NCI-H345 (cell line): ENCODE measurements around the gene DHX34.
"Not testable (repeated sequence)": the region's sequence is repeated elsewhere in the genome, so short reads cannot be mapped to it uniquely, and the experiment has no call there.

ENCODE experiments used
- DNase-seq: peaks from one replicate; lab custom pipeline; 2025; lab: John Stamatoyannopoulos, UW

Gene DHX34

DNA sequence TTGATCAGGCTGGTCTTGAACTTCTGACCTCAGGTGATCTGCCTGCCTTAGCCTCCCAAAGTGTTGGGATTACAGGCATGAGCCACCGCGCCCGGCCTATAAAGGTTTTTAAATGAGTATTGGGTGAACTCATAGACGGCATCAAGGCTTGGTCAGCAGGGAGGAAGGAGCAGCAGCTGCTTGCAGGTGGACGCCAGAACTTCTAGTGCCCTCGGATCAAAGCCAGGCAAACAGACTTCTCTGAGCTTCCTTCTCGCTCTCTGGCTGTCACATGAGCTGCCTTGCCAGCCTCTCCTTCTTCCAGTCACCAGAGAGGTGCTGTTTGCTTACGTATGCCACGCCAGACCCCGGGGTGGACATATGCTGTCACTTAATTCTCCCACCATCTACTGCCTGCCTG is 16.3 kb downstream of the DHX34 start:
- not testable (repeated sequence) for DNase-seq

DNA sequence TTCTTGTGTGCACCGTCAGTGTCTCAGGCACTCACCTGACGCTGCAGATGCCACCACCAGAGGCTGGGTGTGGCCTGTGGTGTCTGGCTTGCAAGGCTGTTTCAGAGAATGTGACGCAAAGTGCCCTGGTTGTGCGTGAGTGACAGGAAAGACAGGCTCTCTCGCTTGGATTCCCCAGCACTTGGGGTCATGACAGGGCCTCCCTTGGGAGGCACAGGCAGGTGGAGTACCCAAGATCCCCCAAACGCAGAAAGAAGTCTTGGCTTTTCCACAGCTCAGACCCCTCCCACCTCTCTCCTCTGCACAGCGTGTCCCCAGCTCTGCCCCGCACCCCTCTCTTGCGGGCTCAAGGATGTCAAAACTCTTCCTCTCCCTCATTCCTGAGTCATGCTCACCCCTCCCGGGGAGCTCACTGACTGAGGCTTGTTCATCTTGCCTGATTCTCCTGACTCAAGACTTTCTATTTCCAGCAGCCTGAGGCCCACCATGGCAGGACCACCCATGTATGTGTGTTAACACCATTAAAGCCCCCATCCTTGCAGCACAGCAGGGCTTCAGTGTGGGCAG is 21.0 kb downstream of the DHX34 start:
- DNase-seq = no peak

DNA sequence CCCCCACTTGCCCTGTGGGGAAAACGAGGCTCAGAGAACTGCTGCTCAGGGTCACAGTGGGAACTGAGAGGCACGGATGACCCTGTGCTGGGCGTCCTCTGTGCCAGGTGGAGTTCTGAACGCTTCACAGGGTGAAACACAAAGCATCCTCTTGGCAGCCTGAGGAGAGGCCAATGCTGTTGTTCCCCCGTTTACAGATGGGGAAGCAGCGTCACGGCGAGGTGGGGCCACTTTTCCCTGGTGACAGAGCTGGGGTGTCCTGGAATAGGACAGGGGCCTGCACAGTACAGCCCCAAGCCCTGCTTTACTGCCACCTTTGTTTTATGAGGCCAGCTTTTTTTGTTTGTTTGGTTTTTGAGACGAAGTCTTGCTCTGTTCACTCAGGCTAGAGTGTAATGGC is 22.1 kb downstream of the DHX34 start:
- no peak for DNase-seq

DNA sequence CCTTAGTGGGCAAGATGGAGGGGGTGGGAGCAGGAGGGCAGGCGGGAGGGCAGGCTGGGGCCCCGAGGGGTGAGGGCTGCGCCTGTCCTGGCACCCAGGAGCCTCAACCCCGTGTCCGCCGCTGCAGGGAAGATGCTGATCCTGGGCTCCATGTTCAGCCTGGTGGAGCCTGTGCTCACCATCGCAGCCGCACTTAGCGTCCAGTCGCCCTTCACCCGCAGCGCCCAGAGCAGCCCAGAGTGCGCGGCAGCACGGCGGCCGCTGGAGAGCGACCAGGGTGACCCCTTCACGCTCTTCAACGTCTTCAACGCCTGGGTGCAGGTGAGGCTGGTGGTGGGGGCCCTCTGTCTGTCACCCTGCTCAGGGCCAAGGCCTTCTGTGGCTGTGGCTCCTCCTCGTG is 23.5 kb downstream of the DHX34 start:
- DNase-seq = no peak

DNA sequence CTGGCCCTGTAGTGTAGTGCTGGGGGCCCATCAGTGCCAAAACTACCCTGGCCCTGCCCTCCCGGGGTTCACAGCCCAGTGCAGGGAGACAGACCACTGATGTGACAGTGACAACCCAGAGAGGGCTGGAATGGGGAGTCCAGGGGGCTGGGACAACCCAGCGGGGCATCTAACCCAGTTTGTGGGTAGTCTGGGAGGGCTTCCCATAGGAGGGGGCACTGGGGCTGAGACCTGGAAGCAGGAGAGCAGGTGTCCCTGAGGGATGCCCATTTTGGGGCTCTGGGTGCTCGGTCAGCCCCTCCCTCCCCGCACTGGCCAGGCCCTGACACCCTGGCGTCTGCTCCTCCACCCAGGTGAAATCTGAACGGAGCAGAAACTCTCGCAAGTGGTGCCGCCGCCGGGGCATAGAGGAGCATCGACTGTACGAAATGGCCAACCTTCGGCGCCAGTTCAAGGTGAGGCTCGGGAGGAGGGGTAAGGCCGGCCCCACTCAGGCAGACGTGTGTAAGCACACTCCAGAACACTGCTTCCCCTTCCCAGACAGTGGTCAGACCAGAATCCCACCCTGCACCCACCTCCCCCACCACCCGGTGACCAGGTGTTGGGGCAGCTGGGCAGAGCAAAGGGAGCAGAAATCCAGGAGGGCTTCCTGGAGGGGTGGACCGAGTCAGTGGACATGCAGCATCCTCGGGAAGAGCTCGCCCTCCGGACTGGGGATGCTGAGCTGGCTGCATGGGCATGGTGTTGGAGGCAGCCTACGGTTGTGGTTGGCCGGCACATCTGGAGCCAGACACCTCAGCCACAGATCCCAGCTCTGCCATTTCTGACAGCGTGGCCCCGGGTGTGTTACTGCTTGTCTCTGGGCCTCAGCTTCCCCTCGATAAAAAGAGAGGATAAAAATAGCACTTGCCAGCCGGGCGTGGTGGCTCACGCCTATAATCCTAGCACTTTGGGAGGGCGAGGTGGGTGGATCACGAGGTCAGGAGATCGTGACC is 24.4 kb downstream of the DHX34 start:
- no peak for DNase-seq

DNA sequence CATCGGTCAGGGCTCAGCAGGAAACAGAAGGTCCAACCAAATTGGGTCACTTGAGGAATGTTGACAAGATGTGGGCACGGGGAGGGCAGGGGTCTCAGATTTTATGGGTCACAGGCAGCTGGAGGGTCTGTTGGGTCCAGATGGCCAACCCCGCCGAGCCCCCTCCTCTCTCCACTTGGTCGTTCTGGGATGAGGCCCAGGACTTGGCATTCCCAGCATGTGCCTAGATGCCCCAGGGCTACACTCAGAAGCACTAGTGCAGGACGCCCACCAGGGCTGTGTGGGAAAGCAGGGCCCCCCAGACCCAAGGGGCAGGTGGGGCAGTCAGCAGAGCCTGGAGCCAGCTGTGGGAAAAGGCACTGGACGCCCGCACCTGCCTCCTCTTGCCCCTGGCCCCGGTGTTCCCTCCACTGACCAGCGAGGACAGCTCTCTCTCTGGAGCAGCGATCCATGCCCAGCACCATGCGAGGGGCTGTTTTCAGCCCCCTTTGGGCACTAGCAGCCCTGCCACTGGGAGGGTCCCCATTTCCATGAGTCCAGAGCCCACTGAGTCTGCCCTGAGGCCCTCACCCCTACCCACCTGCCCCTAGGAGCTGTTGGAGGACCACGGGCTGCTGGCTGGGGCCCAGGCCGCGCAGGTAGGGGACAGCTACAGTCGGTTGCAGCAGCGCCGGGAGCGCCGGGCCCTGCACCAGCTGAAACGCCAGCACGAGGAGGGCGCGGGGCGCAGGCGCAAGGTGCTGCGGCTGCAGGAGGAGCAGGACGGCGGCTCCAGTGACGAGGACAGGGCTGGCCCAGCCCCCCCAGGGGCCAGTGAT is 26.0 kb downstream of the DHX34 start:
- no peak for DNase-seq

DNA sequence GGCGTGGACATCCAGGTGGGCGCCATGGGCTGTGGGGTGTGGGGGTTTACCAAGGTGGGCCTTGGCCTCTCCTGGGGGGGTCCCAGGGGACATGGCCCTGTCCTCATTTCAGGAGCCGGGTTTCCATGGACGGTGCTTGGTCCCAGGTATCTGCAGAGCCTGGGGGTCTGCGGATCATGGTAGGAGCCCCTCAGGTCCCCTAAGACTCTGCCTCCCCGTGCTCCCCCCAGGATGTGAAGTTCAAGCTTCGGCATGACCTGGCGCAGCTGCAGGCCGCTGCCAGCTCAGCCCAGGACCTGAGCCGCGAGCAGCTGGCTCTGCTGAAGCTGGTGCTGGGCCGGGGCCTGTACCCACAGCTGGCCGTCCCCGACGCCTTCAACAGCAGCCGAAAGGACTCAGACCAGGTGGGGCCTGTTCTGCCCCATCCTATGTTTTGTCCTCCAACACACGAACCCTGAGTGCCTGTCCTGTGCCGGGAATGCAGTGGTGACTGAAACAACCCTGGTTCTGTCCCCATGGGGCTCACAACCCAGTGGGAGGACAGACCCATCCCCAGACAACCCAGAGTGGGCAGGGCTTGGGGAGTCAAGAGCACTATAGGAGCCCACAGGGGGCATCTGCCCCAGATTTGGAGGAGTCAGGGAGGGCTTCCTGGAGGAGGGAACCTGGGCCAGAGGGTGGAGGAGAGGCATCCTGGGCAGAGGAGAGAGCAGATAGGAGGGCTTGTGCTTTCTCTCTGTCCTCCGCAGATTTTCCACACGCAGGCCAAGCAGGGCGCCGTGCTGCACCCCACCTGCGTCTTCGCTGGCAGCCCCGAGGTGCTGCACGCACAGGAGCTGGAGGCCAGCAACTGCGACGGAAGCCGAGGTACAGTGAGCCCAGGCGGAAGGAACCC is 26.8 kb downstream of the DHX34 start:
- DNase-seq = no peak

DNA sequence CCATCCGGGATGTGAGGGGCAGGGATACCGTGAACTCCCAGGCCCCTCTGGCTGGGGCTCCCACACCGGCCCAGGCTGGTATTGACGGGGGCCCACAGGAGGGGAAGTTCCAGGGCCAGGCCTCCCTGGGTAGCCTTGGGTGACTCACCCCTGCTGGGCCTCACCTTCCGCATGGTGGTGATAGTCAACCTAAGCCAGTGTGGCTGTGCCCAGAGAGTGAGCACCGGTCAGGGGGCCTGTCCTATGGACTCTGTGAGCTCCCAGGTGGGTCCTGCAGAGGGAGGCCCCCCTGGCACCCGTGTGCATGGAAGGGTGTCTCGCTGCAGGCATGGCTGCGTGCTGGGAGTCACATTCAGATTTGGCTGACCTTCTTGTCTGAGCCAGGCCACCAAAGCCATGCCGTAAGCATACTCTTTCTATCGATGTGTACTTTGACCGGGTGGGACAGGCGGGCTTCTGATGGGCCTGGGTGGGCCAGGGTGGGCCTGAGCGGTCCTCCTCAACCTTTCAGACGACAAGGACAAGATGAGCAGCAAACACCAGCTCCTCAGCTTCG is 27.6 kb downstream of the DHX34 start:
- DNase-seq = no peak

DNA sequence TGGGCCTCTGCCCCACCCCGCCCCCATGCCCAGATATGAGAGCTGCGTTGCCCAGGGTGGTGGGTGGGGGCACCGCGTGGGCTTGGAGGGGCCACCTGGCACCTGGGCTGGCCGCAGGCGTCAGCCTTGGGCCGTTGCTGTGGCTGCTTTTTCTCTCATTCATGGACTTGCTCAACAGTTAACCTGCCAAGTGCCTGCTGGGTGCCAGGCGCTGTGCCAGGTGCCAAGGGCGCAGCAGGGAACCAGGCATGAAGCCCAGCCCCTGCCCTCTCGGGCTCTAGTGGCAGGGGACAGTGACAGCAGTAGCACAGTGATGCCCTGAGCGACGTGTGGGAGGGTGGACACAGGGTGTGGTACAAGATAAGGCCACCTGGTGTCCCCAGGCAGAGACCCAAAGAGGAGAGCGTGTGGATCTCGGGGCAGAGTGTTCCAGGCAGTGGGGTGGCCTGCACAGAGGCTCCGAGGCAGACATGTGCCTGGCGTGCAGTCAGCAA is 28.1 kb downstream of the DHX34 start:
- peak; percentile 82 for DNase-seq

DNA sequence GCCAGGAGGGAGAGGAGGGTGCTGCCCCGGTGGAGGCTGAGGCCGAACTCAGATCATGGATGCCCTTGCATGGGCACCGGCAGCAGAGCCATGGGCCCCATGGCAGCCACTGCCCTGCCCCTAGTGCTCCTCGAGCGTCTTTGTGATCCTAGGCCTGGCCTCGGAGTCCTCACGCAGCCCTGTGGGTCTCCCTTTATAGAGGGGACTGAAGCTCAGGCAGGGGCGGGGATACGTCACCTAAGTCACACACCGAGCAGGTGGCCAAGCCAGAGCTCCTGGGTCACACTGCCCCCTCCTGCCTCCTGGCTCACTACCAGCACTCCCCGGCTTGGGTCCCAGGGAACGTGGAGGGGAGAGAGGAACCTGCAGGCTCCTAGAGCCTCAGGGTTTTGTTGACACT is 28.7 kb downstream of the DHX34 start:
- peak; percentile 30 for DNase-seq

DNA sequence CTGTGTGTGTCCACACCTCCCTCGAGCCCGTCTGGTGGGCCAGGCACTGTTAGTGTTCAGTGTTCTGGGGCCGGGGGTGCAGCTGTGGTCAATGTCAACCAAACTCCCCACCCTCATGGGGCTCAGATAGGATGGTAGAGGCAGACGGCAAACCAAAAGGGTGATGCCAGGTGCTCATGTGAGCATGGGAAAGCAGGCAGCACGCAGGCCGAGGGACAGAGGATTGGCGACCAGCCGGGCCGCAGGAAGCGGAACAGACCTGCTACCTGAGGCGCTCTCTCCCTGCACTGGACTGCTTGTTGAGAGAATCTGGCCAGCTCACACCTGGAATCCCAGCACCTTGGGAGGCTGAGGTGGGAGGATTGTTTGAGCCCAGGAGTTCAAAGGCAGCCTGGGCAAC is 29.1 kb downstream of the DHX34 start:
- no peak for DNase-seq

DNA sequence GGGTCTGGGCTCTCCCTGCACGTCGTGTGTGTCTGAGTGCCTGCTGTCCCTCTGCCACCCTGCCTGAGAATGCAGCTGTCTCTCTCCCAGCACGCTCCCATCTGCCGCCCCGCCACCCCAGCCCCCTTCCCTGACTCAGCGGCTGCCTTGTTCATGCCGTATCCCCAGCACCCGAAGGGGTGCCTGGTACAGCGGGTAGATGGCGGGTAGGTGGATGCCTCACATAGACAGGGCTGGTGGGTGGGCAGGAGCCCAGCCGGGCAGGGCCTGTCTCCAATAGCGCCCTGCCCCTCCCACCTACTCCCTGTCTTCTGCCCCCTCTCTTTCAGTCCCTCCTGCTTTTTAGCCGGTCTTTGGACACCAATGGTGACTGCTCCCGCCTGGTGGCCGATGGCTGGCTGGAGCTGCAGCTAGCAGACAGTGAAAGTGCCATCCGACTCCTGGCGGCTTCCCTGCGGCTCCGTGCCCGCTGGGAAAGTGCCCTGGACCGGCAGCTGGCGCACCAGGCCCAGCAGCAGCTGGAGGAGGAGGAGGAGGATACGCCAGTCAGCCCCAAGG is 30.3 kb downstream of the DHX34 start:
- DNase-seq = no peak

DNA sequence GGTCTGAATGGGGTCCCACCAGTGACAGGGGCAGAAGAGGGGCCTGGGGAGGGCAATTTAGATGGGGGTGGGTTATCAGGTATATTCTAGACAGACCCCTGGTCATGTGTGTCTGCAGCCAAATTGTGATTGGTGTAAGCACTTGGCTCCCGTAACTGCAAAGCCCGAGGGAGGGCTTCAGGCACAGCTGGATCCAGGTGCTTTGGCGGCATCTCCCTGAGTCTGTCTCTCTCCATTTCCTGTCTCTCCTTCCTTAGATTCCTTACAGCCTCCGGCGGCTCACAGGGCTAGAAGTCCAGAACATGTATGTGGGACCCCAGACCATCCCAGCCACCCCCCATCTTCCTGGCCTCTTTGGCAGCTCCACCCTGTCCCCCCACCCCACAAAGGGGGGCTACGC is 31.4 kb downstream of the DHX34 start:
- DNase-seq = no peak

DNA sequence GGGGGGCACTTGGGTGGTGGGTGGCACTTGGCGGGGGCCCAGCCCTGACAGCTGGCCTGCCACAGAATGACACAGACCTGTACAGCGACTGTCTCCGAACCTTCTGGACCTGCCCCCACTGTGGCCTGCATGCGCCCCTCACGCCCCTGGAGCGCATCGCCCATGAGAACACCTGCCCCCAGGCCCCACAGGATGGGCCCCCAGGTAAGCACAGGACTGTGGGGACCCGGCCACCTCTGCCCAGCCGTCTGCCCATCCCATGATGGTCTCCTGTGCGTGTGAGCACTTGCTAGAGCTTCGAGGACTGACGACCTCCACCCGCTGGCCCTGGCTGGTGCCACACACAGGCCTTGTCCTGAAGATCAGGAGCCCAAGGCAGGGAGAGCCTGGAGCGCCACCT is 32.0 kb downstream of the DHX34 start:
- no peak for DNase-seq

DNA sequence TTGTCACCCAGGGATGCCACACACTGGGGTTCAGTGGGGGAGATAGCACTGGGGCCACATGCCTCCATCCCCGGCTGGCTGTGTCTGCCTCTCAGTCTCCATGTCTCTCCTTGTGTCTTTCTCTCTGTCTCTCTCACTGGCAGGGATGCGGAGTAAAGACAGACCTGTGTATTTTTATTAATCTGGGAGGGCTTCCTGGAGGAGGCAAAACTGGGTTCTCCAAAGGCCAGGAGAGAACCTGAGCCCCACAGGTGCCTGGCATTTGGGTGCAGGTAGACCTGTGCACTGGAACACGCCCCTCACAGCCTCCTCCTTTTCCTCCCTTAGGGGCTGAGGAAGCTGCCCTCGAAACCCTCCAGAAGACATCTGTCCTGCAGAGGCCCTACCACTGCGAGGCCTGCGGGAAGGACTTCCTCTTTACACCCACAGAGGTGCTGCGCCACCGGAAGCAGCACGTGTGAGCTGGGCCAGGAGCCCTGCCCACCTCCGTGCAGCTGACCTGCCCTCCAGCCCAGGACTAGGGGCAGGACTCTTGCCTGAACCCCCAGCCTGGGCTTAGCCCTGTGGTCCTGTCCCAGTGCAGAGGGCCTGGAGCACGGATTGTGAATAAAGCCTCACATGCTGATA is 32.7 kb downstream of the DHX34 start:
- DNase-seq = no peak

DNA sequence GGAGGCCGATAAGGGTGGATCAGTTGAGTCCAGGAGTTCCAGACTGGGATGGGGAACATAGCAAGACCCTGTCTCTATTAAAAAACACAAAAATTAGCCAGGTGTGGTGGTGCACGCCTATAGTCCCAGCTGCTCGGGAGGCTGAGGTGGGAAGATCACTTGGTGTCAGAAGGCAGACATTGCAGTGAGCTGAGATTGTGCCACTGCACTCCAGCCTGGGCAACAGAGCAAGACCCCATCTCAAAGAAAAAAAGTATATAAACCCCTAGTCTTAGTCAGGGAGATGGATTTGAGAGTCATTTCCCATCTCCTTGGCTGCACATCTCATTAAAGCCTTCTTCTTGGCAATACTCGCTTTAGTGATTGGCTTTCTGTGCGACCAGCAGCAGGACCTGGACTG is 34.8 kb downstream of the DHX34 start:
- not testable (repeated sequence) for DNase-seq

DNA sequence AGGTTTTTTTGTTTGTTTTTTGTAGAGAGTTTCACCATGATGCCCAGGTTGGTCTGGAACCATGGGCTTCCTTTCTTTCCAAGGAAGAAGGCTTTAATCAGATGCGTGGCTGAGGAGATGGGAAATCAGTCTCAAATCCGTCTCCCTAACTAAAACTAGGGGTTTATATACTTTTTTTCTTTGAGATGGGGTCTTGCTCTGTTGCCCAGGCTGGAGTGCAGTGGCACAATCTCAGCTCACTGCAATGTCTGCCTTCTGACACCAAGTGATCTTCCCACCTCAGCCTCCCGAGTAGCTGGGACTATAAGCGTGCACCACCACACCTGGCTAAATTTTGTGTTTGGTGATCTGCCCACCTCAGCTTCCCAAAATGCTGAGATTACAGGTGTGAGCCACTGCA is 35.4 kb downstream of the DHX34 start:
- DNase-seq = not testable (repeated sequence)

DNA sequence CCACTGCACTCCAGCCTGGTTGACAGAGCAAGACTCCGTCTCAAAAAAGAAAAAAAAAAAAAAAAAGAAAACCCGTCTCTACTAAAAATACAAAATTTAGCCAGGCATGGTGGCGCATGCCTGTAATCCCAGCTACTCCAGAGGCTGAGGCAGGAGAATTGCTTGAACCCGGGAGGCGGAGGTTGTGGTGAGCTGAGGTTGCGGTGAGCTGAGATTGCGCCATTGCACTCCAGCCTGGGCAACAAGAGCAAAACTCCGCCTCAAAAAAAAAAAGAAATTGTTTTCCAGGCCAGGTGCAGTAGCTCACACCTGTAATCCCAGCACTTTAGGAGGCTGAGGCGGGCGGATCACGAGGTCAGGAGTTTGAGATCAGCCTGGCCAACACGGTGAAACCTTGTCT is 37.5 kb downstream of the DHX34 start:
- DNase-seq = not testable (repeated sequence)

DNA sequence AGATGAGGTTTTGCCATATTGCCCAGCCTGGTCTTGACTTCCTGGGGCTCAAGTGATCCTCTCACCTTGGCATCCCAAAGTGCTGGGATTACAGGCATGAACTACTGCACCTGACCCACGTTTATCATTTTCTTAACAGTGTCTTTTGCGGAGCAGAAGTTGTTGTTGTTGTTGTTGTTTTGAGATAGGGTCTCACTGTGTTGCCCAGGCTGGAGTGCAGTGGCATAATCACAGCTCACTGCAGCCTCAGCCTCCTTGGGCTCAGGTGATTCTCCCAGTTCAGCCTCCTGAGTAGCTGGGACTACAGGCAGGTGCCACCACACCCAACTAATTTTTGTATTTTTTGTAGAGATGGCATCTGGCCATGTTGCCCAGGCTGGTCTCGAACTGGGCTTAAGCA is 38.5 kb downstream of the DHX34 start:
- DNase-seq = not testable (repeated sequence)

DNA sequence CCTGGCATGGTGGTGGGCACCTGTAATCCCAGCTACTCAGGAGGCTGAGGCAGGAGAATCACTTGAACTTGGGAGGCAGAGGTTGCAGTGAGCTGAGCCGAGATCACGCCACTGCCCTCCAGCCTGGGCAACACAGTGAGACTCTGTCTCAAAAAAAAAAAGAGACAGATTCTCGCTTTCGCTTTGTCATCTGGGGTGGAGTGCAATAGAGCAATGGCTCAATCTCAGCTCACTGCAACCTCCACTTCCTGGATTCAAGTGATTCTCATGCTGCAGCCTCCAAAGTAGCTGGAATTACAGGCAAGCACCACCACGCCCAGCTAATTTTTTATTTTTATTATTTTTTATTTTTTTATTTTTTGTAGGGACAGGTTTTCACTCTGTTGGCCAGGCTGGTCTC is 39.6 kb downstream of the DHX34 start:
- not testable (repeated sequence) for DNase-seq
